H1 (cell line): ENCODE results near the gene KCNJ10. TPM values are rescaled to one million over a fixed set of nuclear protein-coding genes. Genes with fewer than 3 reads are reported as not detected.

ENCODE experiments used
- CTCF ChIA-PET: fragments of 300-600 bp; sonication (Branson Sonifier 250); formaldehyde crosslinking; loops from one replicate; lab custom pipeline; 2021; ENCODE audit not compliant: partially characterized antibody; lab: Charles Lee
- POLR2A ChIA-PET: fragments of 300-600 bp; sonication (Branson Sonifier 250); formaldehyde crosslinking; loops from one replicate; lab custom pipeline; 2021; ENCODE audit warnings: inconsistent platforms; ENCODE audit not compliant: partially characterized antibody; lab: Charles Lee
- DNase-seq, 2 experiments: peaks; one replicate each; pipeline versions ENCODE4 v3.0.0 to v3.0.0-alpha.2; 2010 to 2022; ENCODE audit warnings: low spot score in 2 of 2, low read depth in 1 of 2, mixed read lengths in 1 of 2
- FAIRE-seq: peaks from 2 replicates; lab custom pipeline; 2011; peaks lifted over from hg19 to GRCh38; lab: Jason Lieb, UNC
- H2AFZ ChIP-seq: 2 replicates; pipeline ENCODE4 v1.8.1; 2012; ENCODE audit warnings: low read length, inconsistent platforms
- H2AK5ac ChIP-seq: 2 replicates; pipeline ENCODE4 v1.6.1; 2013; ENCODE audit warnings: low read depth, low read length
- H2BK120ac ChIP-seq: replicated peaks from 2 replicates; pipeline ENCODE3; 2013; ENCODE audit warnings: low read depth, low read length, inconsistent platforms
- H2BK12ac ChIP-seq: 2 replicates; pipeline ENCODE4 v1.6.1; 2013; ENCODE audit warnings: low read depth, low read length
- H2BK15ac ChIP-seq: 2 replicates; pipeline ENCODE4 v1.6.1; 2013; ENCODE audit warnings: low read length
- H2BK20ac ChIP-seq: 2 replicates; pipeline ENCODE4 v1.6.1; 2013; ENCODE audit warnings: low read length
- H2BK5ac ChIP-seq: 2 replicates; pipeline ENCODE4 v1.6.1; 2013; ENCODE audit warnings: low read depth, low read length
- H3K14ac ChIP-seq: 2 replicates; pipeline ENCODE4 v1.6.1; 2013; ENCODE audit warnings: inconsistent platforms; ENCODE audit not compliant: insufficient read length
- H3K18ac ChIP-seq: 2 replicates; pipeline ENCODE4 v1.6.1; 2013; ENCODE audit warnings: low read length; ENCODE audit errors: extremely low read depth
- H3K23ac ChIP-seq: 2 replicates; pipeline ENCODE4 v1.6.1; 2013; ENCODE audit warnings: inconsistent platforms; ENCODE audit not compliant: insufficient read length
- H3K23me2 ChIP-seq: 2 replicates; pipeline ENCODE4 v1.6.1; 2013; ENCODE audit warnings: low read depth, low read length
- H3K27ac ChIP-seq: 2 replicates; pipeline ENCODE4 v1.6.1; 2011; ENCODE audit warnings: low read depth, low read length, inconsistent platforms
- H3K27me3 ChIP-seq, 4 experiments: replicated peaks in 1 of 4; 1 replicate in 1 of 4; 2 replicates in 3 of 4; pipeline versions ENCODE4 v1.6.1 to v1.8.1; 2011 to 2013; ENCODE audit warnings: low read length in 3 of 4, mild to moderate bottlenecking in 3 of 4, inconsistent platforms in 2 of 4, mixed read lengths in 2 of 4, moderate library complexity in 1 of 4; ENCODE audit not compliant: control insufficient read depth in 3 of 4, insufficient read depth in 3 of 4; ENCODE audit errors: extremely low read depth in 1 of 4
- H3K36me3 ChIP-seq, 4 experiments: 2 replicates each; pipeline versions ENCODE4 v1.6.1 to v1.8.1; 2011 to 2013; ENCODE audit warnings: mild to moderate bottlenecking in 4 of 4, low read length in 3 of 4, moderate library complexity in 2 of 4, control low read depth in 1 of 4, inconsistent platforms in 1 of 4; ENCODE audit not compliant: insufficient read depth in 4 of 4, control insufficient read depth in 2 of 4
- H3K4ac ChIP-seq: replicated peaks from 2 replicates; pipeline ENCODE3; 2013; ENCODE audit warnings: low read length, low read depth, mixed read lengths, inconsistent platforms; ENCODE audit not compliant: insufficient read length
- H3K4me1 ChIP-seq, 4 experiments: replicated peaks in 1 of 4; 1 replicate in 1 of 4; 2 replicates in 3 of 4; pipeline versions ENCODE4 v1.6.1 to v1.8.1; 2011 to 2013; ENCODE audit warnings: low read length in 3 of 4, inconsistent platforms in 2 of 4, mixed read lengths in 1 of 4; ENCODE audit not compliant: insufficient read depth in 4 of 4, control insufficient read depth in 3 of 4
- H3K4me2 ChIP-seq, 2 experiments: 2 replicates each; pipeline versions ENCODE4 v1.6.1 to v1.8.1; 2011 to 2013; ENCODE audit warnings: low read depth in 2 of 2, low read length in 2 of 2, control low read depth in 1 of 2, inconsistent platforms in 1 of 2, mild to moderate bottlenecking in 1 of 2; ENCODE audit not compliant: insufficient read depth in 1 of 2
- H3K4me3 ChIP-seq, 4 experiments: fragments of 200-600, 300-600 bp in 1 of 4; sonication (generic), shearing (Covaris generic), sonication (Bioruptor Twin) in 1 of 4; 2 replicates each; pipeline versions ENCODE4 v1.5.1 to v1.8.1; 2011 to 2016; ENCODE audit warnings: low read length in 4 of 4, low read depth in 3 of 4, control low read depth in 2 of 4, inconsistent platforms in 2 of 4, mild to moderate bottlenecking in 2 of 4, mixed read lengths in 1 of 4, moderate library complexity in 1 of 4; ENCODE audit not compliant: insufficient read depth in 2 of 4; ENCODE audit errors: extremely low read depth in 1 of 4
- H3K56ac ChIP-seq: replicated peaks from 2 replicates; pipeline ENCODE3; 2013; ENCODE audit warnings: low read depth, mild to moderate bottlenecking, mixed read lengths, low read length, inconsistent platforms; ENCODE audit not compliant: insufficient read length
- H3K79me1 ChIP-seq: 2 replicates; pipeline ENCODE4 v1.6.1; 2013; ENCODE audit warnings: low read depth, low read length, control low read depth
- H3K79me2 ChIP-seq, 2 experiments: 2 replicates each; pipeline versions ENCODE4 v1.6.1 to v1.8.1; 2012 to 2013; ENCODE audit warnings: low read length in 2 of 2, mild to moderate bottlenecking in 2 of 2, inconsistent platforms in 1 of 2; ENCODE audit not compliant: insufficient read depth in 2 of 2, control insufficient read depth in 1 of 2
- H3K9ac ChIP-seq, 4 experiments: replicated peaks in 1 of 4; 1 replicate in 1 of 4; 2 replicates in 3 of 4; pipeline versions ENCODE4 v1.6.1 to v1.8.1; 2011 to 2013; ENCODE audit warnings: low read depth in 3 of 4, low read length in 3 of 4, control low read depth in 2 of 4, mild to moderate bottlenecking in 2 of 4, moderate library complexity in 2 of 4, inconsistent platforms in 1 of 4; ENCODE audit errors: extremely low read depth in 1 of 4
- H3K9me3 ChIP-seq, 2 experiments: 2 replicates each; pipeline versions ENCODE4 v1.6.1 to v1.8.1; 2012 to 2013; ENCODE audit warnings: mild to moderate bottlenecking in 2 of 2, moderate library complexity in 2 of 2, control low read depth in 1 of 2, inconsistent platforms in 1 of 2, low read depth in 1 of 2, low read length in 1 of 2, mixed read lengths in 1 of 2; ENCODE audit not compliant: insufficient read depth in 2 of 2
- H4K20me1 ChIP-seq, 2 experiments: replicated peaks in 1 of 2; 2 replicates each; pipeline versions ENCODE3 to v1.8.1; 2011 to 2013; ENCODE audit warnings: inconsistent platforms in 2 of 2, low read length in 2 of 2, mild to moderate bottlenecking in 1 of 2; ENCODE audit not compliant: insufficient read depth in 2 of 2, control insufficient read depth in 1 of 2
- H4K5ac ChIP-seq: 2 replicates; pipeline ENCODE4 v1.6.1; 2013; ENCODE audit warnings: low read length, low read depth, mixed read lengths, inconsistent platforms; ENCODE audit not compliant: insufficient read length
- H4K8ac ChIP-seq: 2 replicates; pipeline ENCODE4 v1.8.0; 2013; ENCODE audit warnings: mild to moderate bottlenecking, moderate library complexity, low read length, inconsistent platforms; ENCODE audit not compliant: insufficient read depth; ENCODE audit errors: extremely low read depth
- H4K91ac ChIP-seq: replicated peaks from 2 replicates; pipeline ENCODE3; 2013; ENCODE audit warnings: low read length, mixed read lengths, inconsistent platforms; ENCODE audit not compliant: insufficient read length
- KDM5A ChIP-seq: fragments of 200-600 bp; IDR thresholded peaks from 2 replicates; pipeline ENCODE4 v1.7.1; 2012; ENCODE audit warnings: mild to moderate bottlenecking, low read length, inconsistent platforms, mixed read lengths
- PHF8 ChIP-seq: fragments of 200-600 bp; sonication (generic); conservative IDR thresholded peaks from 2 replicates; pipeline ENCODE4 v1.7.1; 2012; ENCODE audit warnings: low read depth, mild to moderate bottlenecking, inconsistent platforms, low read length, moderate library complexity
- RAD21 ChIP-seq, 2 experiments: IDR thresholded peaks in 1 of 2; conservative IDR thresholded peaks in 1 of 2; 2 replicates each; pipeline ENCODE4 v1.6.1; 2011; ENCODE audit warnings: low read depth in 2 of 2, low read length in 2 of 2, improper control_type of control experiment in 1 of 2, inconsistent platforms in 1 of 2, mild to moderate bottlenecking in 1 of 2, moderate library complexity in 1 of 2
- SP4 ChIP-seq: IDR thresholded peaks from 2 replicates; pipeline ENCODE4 v1.6.1; 2012; ENCODE audit warnings: low read length, inconsistent platforms
- TAF1 ChIP-seq: IDR thresholded peaks from 2 replicates; pipeline ENCODE4 v1.6.1; 2011; ENCODE audit warnings: mild to moderate bottlenecking, low read depth, low read length
- TAF7 ChIP-seq: optimal IDR thresholded peaks from 2 replicates; pipeline ENCODE3; 2011; ENCODE audit warnings: low read depth, mild to moderate bottlenecking, inconsistent platforms, low read length, moderate library complexity, borderline replicate concordance
- TCF12 ChIP-seq: IDR thresholded peaks from 2 replicates; pipeline ENCODE4 v1.6.1; 2011; ENCODE audit warnings: low read depth, mild to moderate bottlenecking, low read length
- WGBS, 2 experiments: shearing (Covaris generic) in 1 of 2; methylation state at CpG; one replicate each; pipeline versions ENCODE4 v1.1.6 to v1.1.7; 2013 to 2015; ENCODE audit warnings: low lambda C conversion rate in 2 of 2, mixed read lengths in 2 of 2, inconsistent platforms in 1 of 2, low coverage in 1 of 2, missing lambda C conversion rate in 1 of 2; ENCODE audit not compliant: insufficient replicate concordance in 2 of 2, insufficient coverage in 1 of 2, insufficient read length in 1 of 2; ENCODE audit errors: extremely low coverage in 1 of 2, missing lambda C conversion rate in 1 of 2; 5-methylcytosine and 5-hydroxymethylcytosine counted together
- polyA plus RNA-seq, 7 experiments: library from polyadenylated mRNA; depleted of rRNA in 3 of 7; stranded (reverse) in 5 of 7; unstranded in 2 of 7; fragments of >200 nt in 5 of 7; fragments of 200-250 nt in 2 of 7; gene quantifications; 1 replicate in 5 of 7; 2 replicates in 1 of 7; 4 replicates in 1 of 7; pipeline versions ENCODE4 v1.2.1 to v1.2.3, GENCODE V29; 2011 to 2013; ENCODE audit warnings: missing spikeins in 2 of 7, mixed read lengths in 2 of 7
- total RNA-seq: library from RNA; stranded (reverse); fragmentation: NEBNext Ultra II Directional; extraction: Animal tissue kit (Norgen Biotek cat#: 25700); gene quantifications from 2 replicates; pipeline ENCODE4 v1.2.1, GENCODE V29; 2021
- TF ChIP-seq, protein P1 (sequence below), 3 experiments: IDR thresholded peaks; 1 replicate in 2 of 3; 2 replicates in 1 of 3; pipeline versions ENCODE4 v1.5.1 to v1.6.1; 2011; ENCODE audit warnings: low read length in 3 of 3, mild to moderate bottlenecking in 3 of 3, inconsistent platforms in 2 of 3, low read depth in 1 of 3, moderate library complexity in 1 of 3; ENCODE audit not compliant: insufficient read depth in 1 of 3; ENCODE audit errors: control extremely low read depth in 1 of 3

The KCNJ10 gene
- total and polyA plus RNA-seq, 2 of the 8 experiments (the other 6 are each of a cell fraction or from before 2014, with no cell fraction given) = 1.7 to 2.4 TPM

DNA sequence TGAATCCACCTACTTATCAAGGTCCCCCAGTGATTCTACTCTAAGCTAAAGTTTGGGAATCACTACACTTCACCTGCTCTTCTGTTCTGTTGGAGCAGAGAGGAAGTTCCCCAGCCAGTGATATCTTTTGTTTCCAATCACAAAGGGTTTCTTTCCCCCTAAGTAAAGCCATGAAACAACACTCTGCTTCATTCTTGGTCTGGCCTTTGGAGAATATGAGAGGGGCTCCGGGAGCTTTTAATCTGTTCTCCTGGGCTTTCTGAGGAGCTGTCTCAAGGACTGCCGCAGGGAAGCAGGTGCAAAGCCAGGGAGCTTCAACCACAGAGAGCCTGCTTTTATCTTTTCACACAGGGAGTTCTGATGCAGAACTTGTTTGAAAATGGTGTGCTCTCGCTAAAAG is 105.8 kb downstream of the KCNJ10 start:
- DNase-seq (no peak), FAIRE-seq (no peak)
- 83% methylated on average over 3 of the region's 3 CpGs; no CpG with 5 or more reads in 1 of the 2 experiments for WGBS, 2 experiments
- Histone ChIP-seq H4K8ac (no peak overlapping the region), H2AFZ (0 out of 2 replicates have a peak overlapping the region, but pooled peaks have one; percentile 24), H4K20me1 (no peaks in the 10 kb centered on the region), H2BK15ac (no peak overlapping the region), H3K23ac (no peak overlapping the region), H3K27me3 (no peaks in the 10 kb centered on the region), H3K9ac (no peak overlapping the region), H3K79me2 (no peaks in the 10 kb centered on the region), H2BK5ac (no peak overlapping the region), H3K56ac (no peak overlapping the region), H3K18ac (no peak overlapping the region), H3K4me2 (no peak overlapping the region), H3K23me2 (no peaks in the 10 kb centered on the region), H2BK20ac (no peak overlapping the region), H3K9me3 (no peaks in the 10 kb centered on the region), H3K79me1 (no peaks in the 10 kb centered on the region), H2BK120ac (no peak overlapping the region), H3K14ac (no peak overlapping the region), H4K91ac (no peak overlapping the region), H2AK5ac (no peak overlapping the region), H3K4me1 (no peaks in the 10 kb centered on the region; a peak in 1 of 7 replicates), H3K4ac (no peak overlapping the region), H4K5ac (no peak overlapping the region), H3K4me3 (no peak overlapping the region), H3K36me3 (no peaks in the 10 kb centered on the region), H3K27ac (no peak overlapping the region), H2BK12ac (no peak overlapping the region)
- ChIA-PET POLR2A (interaction anchor here (1.4 to 1.9 kb wide), 3 partner anchors 11 to 20 kb away, joined by 3 to 5 read pairs (median 3); no protein-coding TSS in a partner anchor), CTCF (interaction anchor here (1.1 to 2.6 kb wide), 6 partner anchors 10 to 83 kb away, joined by 3 to 9 read pairs (median 6); partner anchors contain the start of gene SLAMF9)
- TF ChIP-seq, protein P1, sequence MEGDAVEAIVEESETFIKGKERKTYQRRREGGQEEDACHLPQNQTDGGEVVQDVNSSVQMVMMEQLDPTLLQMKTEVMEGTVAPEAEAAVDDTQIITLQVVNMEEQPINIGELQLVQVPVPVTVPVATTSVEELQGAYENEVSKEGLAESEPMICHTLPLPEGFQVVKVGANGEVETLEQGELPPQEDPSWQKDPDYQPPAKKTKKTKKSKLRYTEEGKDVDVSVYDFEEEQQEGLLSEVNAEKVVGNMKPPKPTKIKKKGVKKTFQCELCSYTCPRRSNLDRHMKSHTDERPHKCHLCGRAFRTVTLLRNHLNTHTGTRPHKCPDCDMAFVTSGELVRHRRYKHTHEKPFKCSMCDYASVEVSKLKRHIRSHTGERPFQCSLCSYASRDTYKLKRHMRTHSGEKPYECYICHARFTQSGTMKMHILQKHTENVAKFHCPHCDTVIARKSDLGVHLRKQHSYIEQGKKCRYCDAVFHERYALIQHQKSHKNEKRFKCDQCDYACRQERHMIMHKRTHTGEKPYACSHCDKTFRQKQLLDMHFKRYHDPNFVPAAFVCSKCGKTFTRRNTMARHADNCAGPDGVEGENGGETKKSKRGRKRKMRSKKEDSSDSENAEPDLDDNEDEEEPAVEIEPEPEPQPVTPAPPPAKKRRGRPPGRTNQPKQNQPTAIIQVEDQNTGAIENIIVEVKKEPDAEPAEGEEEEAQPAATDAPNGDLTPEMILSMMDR (IDR thresholded peaks at IDR 0.05; ENCODE audit: control extremely low read depth in 1 of 3, insufficient read depth in 1 of 3, low read depth in 1 of 3, low read length in 3 of 3) = no peak
- TF ChIP-seq RAD21 (IDR thresholded peaks at IDR 0.05 in 1 of 2, conservative IDR thresholded peaks at IDR 0.05 in 1 of 2; ENCODE audit: low read depth in 2 of 2, low read length in 2 of 2) (no peak), KDM5A (no peak), TAF7 (no peak), PHF8 (no peak), TAF1 (no peak), SP4 (no peak), TCF12 (no peak)
